HG03103 (cell line): ENCODE results near the gene SPNS3.

ENCODE experiments used
- ATAC-seq: cut with Tn5 transposase; IDR thresholded peaks from one replicate; pipeline ENCODE4 v1.9.1; 2021; ENCODE audit warnings: low read depth; ENCODE audit not compliant: unreplicated experiment

The SPNS3 gene

GRCh38 chr17:4505187-4505586, 71.4 kb downstream of the SPNS3 start:
- no peak for ATAC-seq

GRCh38 chr17:4506175-4506813, 72.6 kb downstream of the SPNS3 start:
- ATAC-seq, result no peak

GRCh38 chr17:4506892-4507291, 73.2 kb downstream of the SPNS3 start:
- ATAC-seq, result no peak

- no peak for ATAC-seq
Measured at GRCh38 chr17:4507361-4508111, 73.8 kb downstream of the SPNS3 start.

- no peak for ATAC-seq
Measured at GRCh38 chr17:4508207-4508606, 74.5 kb downstream of the SPNS3 start.

- no peak for ATAC-seq
Measured at GRCh38 chr17:4509401-4509800, 75.7 kb downstream of the SPNS3 start.

- no peak for ATAC-seq
Measured at GRCh38 chr17:4509923-4510617, 76.3 kb downstream of the SPNS3 start.

GRCh38 chr17:4510618-4510941, 76.8 kb downstream of the SPNS3 start:
- no peak for ATAC-seq

- no peak for ATAC-seq
Measured at GRCh38 chr17:4511199-4511932, 77.6 kb downstream of the SPNS3 start.

GRCh38 chr17:4512156-4513112, 78.7 kb downstream of the SPNS3 start:
- ATAC-seq, result no peak

GRCh38 chr17:4513113-4514032, 79.6 kb downstream of the SPNS3 start:
- ATAC-seq, result no peak

GRCh38 chr17:4514206-4514605, 80.5 kb downstream of the SPNS3 start:
- ATAC-seq, result no peak

GRCh38 chr17:4514779-4515178, 81.0 kb downstream of the SPNS3 start:
- no peak for ATAC-seq

GRCh38 chr17:4515501-4515900, 81.8 kb downstream of the SPNS3 start:
- no peak for ATAC-seq

- no peak for ATAC-seq
Measured at GRCh38 chr17:4516735-4517134, 83.0 kb downstream of the SPNS3 start.

- no peak for ATAC-seq
Measured at GRCh38 chr17:4518901-4519300, 85.2 kb downstream of the SPNS3 start.

- ATAC-seq, result no peak
Measured at GRCh38 chr17:4519361-4519788, 85.6 kb downstream of the SPNS3 start.

GRCh38 chr17:4520060-4520893, 86.5 kb downstream of the SPNS3 start:
- no peak for ATAC-seq
